WI38 (cell line): ENCODE results near the gene TP63.

Source experiments
- H3K4me3 ChIP-seq: 2 replicates; pipeline ENCODE4 v1.5.1; 2011; ENCODE audit warnings: low read depth, mild to moderate bottlenecking, control low read depth, low read length
- TF ChIP-seq, protein P1 (sequence below): IDR thresholded peaks from 2 replicates; pipeline ENCODE4 v1.5.1; 2012; ENCODE audit warnings: low read depth, mild to moderate bottlenecking, control low read depth, low read length

The TP63 gene

GRCh38 chr3:189683546-189684255 is 52.5 kb downstream of the TP63 start:
- no peak overlapping the region for H3K4me3 ChIP-seq
- TF ChIP-seq, protein P1, sequence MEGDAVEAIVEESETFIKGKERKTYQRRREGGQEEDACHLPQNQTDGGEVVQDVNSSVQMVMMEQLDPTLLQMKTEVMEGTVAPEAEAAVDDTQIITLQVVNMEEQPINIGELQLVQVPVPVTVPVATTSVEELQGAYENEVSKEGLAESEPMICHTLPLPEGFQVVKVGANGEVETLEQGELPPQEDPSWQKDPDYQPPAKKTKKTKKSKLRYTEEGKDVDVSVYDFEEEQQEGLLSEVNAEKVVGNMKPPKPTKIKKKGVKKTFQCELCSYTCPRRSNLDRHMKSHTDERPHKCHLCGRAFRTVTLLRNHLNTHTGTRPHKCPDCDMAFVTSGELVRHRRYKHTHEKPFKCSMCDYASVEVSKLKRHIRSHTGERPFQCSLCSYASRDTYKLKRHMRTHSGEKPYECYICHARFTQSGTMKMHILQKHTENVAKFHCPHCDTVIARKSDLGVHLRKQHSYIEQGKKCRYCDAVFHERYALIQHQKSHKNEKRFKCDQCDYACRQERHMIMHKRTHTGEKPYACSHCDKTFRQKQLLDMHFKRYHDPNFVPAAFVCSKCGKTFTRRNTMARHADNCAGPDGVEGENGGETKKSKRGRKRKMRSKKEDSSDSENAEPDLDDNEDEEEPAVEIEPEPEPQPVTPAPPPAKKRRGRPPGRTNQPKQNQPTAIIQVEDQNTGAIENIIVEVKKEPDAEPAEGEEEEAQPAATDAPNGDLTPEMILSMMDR: no peak

DNA sequence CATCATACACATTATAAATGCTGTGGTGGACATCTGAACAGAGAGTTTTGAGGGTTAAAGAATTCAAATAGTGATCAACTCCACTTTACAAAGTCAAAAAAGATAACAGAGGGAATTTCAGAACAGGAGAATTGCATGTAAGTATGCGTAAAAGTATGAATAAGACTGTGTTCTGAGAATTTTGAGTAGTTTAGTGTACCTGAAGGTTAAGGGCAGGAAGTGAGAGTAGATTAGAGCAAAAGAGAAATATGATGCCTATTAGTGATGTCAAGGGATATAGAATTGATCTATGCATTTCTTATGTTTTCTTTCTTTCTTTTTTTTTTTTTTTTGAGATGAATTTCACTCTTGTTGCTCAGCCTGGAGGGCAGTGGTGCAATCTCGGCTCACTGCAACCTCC is 53.1 kb downstream of the TP63 start:
- TF ChIP-seq, protein P1: no peak
- no peak overlapping the region for H3K4me3 ChIP-seq

GRCh38 chr3:189685291-189685690 is 54.1 kb downstream of the TP63 start:
- TF ChIP-seq, protein P1: no peak
- no peak overlapping the region for H3K4me3 ChIP-seq

GRCh38 chr3:189685860-189686259 is 54.7 kb downstream of the TP63 start:
- no peak overlapping the region for H3K4me3 ChIP-seq
- TF ChIP-seq, protein P1: no peak

- TF ChIP-seq, protein P1: no peak
- no peak overlapping the region for H3K4me3 ChIP-seq
These were observed 56.3 kb downstream of the TP63 start for GRCh38 chr3:189687475-189687874.

DNA sequence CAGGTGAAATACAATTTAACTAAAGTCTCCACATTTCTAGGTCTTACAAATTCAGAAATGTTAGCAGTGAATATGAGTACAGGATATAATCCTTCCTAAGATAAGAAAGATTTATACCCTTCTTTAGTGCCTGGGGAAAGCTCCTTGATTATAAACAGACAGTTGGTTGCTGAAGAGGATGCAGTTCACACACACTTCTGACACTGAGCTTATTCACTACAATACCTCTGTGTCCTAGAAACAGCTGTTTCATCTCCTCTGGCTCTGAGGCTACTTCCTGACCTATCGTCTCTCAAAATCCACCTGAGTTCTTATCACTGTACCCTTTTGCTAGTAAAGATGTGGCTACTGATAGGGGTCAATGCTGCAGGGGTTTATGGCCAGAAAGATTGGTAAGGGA is 57.1 kb downstream of the TP63 start:
- no peak overlapping the region for H3K4me3 ChIP-seq
- TF ChIP-seq, protein P1: no peak

DNA sequence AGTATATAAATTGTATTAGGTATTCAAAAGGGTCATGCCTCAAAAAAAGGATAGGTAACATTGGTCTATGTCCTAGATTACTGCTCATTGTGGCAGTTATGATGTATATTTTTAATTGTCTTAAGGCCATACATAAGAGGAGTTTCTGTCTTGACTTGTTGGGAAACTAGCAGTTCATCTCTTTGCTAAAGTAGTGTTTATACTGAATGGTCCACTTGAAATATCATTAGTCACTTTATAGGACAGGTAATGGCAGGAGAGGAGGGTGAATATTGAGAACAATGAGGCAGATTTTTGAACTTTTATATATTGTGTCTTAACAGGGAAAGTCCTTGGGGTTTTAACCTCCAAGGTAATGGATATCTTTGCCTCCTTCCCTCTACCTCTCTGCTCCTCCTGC is 58.4 kb downstream of the TP63 start:
- no peak overlapping the region for H3K4me3 ChIP-seq
- TF ChIP-seq, protein P1: no peak
